H9 (cell line): ENCODE results near the gene CERS6. TPM values are rescaled to one million over a fixed set of nuclear protein-coding genes. Genes with fewer than 3 reads are reported as not detected.
A peak's percentile ranks its signal among the peaks of the same experiment; 100 is the strongest.

Experiments used
- DNase-seq: peaks from one replicate; pipeline ENCODE4 v3.0.0-alpha.2; 2017
- H2AFZ ChIP-seq: one replicate; pipeline ENCODE4 v1.6.1; 2013; ENCODE audit warnings: mild to moderate bottlenecking, low read length, control low read depth, moderate library complexity
- H2AK5ac ChIP-seq: 2 replicates; pipeline ENCODE4 v1.6.1; 2013; ENCODE audit warnings: low read length, control low read depth, mixed read lengths; ENCODE audit not compliant: insufficient read length
- H2BK120ac ChIP-seq: one replicate; pipeline ENCODE4 v1.6.1; 2013; ENCODE audit warnings: low read depth, mild to moderate bottlenecking, low read length, control low read depth, inconsistent platforms; ENCODE audit not compliant: poor library complexity, severe bottlenecking
- H2BK12ac ChIP-seq: 2 replicates; pipeline ENCODE4 v1.6.1; 2013; ENCODE audit warnings: low read length, control low read depth, mixed read lengths, low read depth; ENCODE audit not compliant: insufficient read length
- H2BK15ac ChIP-seq: 2 replicates; pipeline ENCODE4 v1.6.1; 2013; ENCODE audit warnings: low read depth, low read length, control low read depth
- H2BK20ac ChIP-seq: one replicate; pipeline ENCODE4 v1.6.1; 2013; ENCODE audit warnings: low read depth, mild to moderate bottlenecking, low read length, control low read depth, inconsistent platforms; ENCODE audit not compliant: poor library complexity, severe bottlenecking
- H2BK5ac ChIP-seq: 2 replicates; pipeline ENCODE4 v1.6.1; 2013; ENCODE audit warnings: low read length, control low read depth, mixed read lengths; ENCODE audit not compliant: insufficient read length
- H3K14ac ChIP-seq: 2 replicates; pipeline ENCODE4 v1.6.1; 2013; ENCODE audit warnings: low read length, control low read depth; ENCODE audit not compliant: insufficient read depth
- H3K18ac ChIP-seq: 2 replicates; pipeline ENCODE4 v1.6.1; 2013; ENCODE audit warnings: low read depth, mild to moderate bottlenecking, mixed read lengths, low read length, control low read depth; ENCODE audit not compliant: insufficient read length
- H3K23ac ChIP-seq: 2 replicates; pipeline ENCODE4 v1.6.1; 2013; ENCODE audit warnings: low read length, control low read depth, mixed read lengths, low read depth; ENCODE audit not compliant: insufficient read length
- H3K23me2 ChIP-seq: 2 replicates; pipeline ENCODE4 v1.6.1; 2013; ENCODE audit warnings: low read depth, mild to moderate bottlenecking, mixed read lengths, low read length, control low read depth; ENCODE audit not compliant: insufficient read length, poor library complexity, severe bottlenecking
- H3K27ac ChIP-seq: 2 replicates; pipeline ENCODE4 v1.5.1; 2013; ENCODE audit warnings: low read length, control low read depth, mixed read lengths, low read depth; ENCODE audit not compliant: insufficient read length
- H3K27me3 ChIP-seq: 2 replicates; pipeline ENCODE4 v1.6.1; 2013; ENCODE audit warnings: low read length, control low read depth, inconsistent platforms; ENCODE audit not compliant: insufficient read depth
- H3K4ac ChIP-seq: 2 replicates; pipeline ENCODE4 v1.6.1; 2013; ENCODE audit warnings: low read depth, mild to moderate bottlenecking, control low read depth, inconsistent platforms, low read length, moderate library complexity
- H3K4me1 ChIP-seq: 2 replicates; pipeline ENCODE4 v1.6.1; 2013; ENCODE audit warnings: low read length, control low read depth, inconsistent platforms; ENCODE audit not compliant: insufficient read depth
- H3K4me2 ChIP-seq: 2 replicates; pipeline ENCODE4 v1.6.1; 2013; ENCODE audit warnings: low read length, control low read depth, mixed read lengths; ENCODE audit not compliant: insufficient read length, insufficient read depth
- H3K56ac ChIP-seq: 2 replicates; pipeline ENCODE4 v1.6.1; 2013; ENCODE audit warnings: low read depth, mild to moderate bottlenecking, mixed read lengths, low read length, control low read depth; ENCODE audit not compliant: insufficient read length
- H3K79me1 ChIP-seq: 2 replicates; pipeline ENCODE4 v1.6.1; 2013; ENCODE audit warnings: low read depth, mild to moderate bottlenecking, moderate library complexity, low read length, control low read depth, inconsistent platforms; ENCODE audit not compliant: insufficient read depth, poor library complexity, severe bottlenecking
- H3K79me2 ChIP-seq: 2 replicates; pipeline ENCODE4 v1.6.1; 2013; ENCODE audit warnings: low read length, control low read depth, inconsistent platforms; ENCODE audit not compliant: insufficient read depth
- H3K9ac ChIP-seq: 2 replicates; pipeline ENCODE4 v1.6.1; 2013; ENCODE audit warnings: low read length, control low read depth, mixed read lengths; ENCODE audit not compliant: insufficient read length; ENCODE audit errors: extremely low read depth
- H3K9me3 ChIP-seq: one replicate; pipeline ENCODE4 v1.6.1; 2013; ENCODE audit warnings: low read depth, low read length, inconsistent platforms; ENCODE audit not compliant: control insufficient read depth
- H3T11ph ChIP-seq: one replicate; pipeline ENCODE4 v1.6.1; 2013; ENCODE audit warnings: mild to moderate bottlenecking, low read length, control low read depth, inconsistent platforms
- H4K20me1 ChIP-seq: one replicate; pipeline ENCODE4 v1.6.1; 2013; ENCODE audit not compliant: control insufficient read depth, insufficient read length, insufficient read depth
- H4K5ac ChIP-seq: 2 replicates; pipeline ENCODE4 v1.6.1; 2013; ENCODE audit warnings: low read depth, mild to moderate bottlenecking, mixed read lengths, low read length, control low read depth; ENCODE audit not compliant: insufficient read length
- H4K8ac ChIP-seq: replicated peaks from 2 replicates; pipeline ENCODE4 v1.6.1; 2013; ENCODE audit warnings: low read length, control low read depth, mixed read lengths, low read depth; ENCODE audit not compliant: insufficient read length
- H4K91ac ChIP-seq: 2 replicates; pipeline ENCODE4 v1.6.1; 2013; ENCODE audit warnings: low read depth, mild to moderate bottlenecking, moderate library complexity, mixed read lengths, low read length, control low read depth; ENCODE audit not compliant: insufficient read length
- H3K27ac Mint-ChIP-seq, 3 experiments: 2 replicates in 2 of 3; 3 replicates in 1 of 3; pipeline ENCODE4 v1.8.0; 2020 to 2021; ENCODE audit warnings: mixed read lengths in 3 of 3, mild to moderate bottlenecking in 1 of 3, moderate library complexity in 1 of 3
- H3K27me3 Mint-ChIP-seq: 2 replicates; pipeline ENCODE4 v1.8.0; 2021; ENCODE audit warnings: low read depth, mild to moderate bottlenecking, moderate library complexity, mixed read lengths
- H3K36me3 Mint-ChIP-seq, 3 experiments: 2 replicates in 2 of 3; 3 replicates in 1 of 3; pipeline ENCODE4 v1.8.0; 2020 to 2021; ENCODE audit warnings: low read depth in 3 of 3, mixed read lengths in 3 of 3; ENCODE audit not compliant: insufficient read depth in 1 of 3
- H3K4me1 Mint-ChIP-seq, 2 experiments: 2 replicates each; pipeline ENCODE4 v1.8.0; 2020; ENCODE audit warnings: mixed read lengths in 2 of 2
- H3K4me3 Mint-ChIP-seq, 2 experiments: 2 replicates in 1 of 2; 3 replicates in 1 of 2; pipeline ENCODE4 v1.8.0; 2020 to 2021; ENCODE audit warnings: mild to moderate bottlenecking in 2 of 2, mixed read lengths in 2 of 2, moderate library complexity in 1 of 2
- H3K9me3 Mint-ChIP-seq, 2 experiments: 2 replicates in 1 of 2; 3 replicates in 1 of 2; pipeline ENCODE4 v1.8.0; 2020; ENCODE audit warnings: mild to moderate bottlenecking in 2 of 2, mixed read lengths in 2 of 2, moderate library complexity in 1 of 2
- WGBS: extraction: QIAGEN DNeasy Blood & Tissue Kit; methylation state at CpG from one replicate; pipeline ENCODE4 v1.1.7; 2013; ENCODE audit warnings: missing lambda C conversion rate, low lambda C conversion rate, mixed read lengths; ENCODE audit not compliant: insufficient read length; ENCODE audit errors: extremely low coverage; 5-methylcytosine and 5-hydroxymethylcytosine counted together
- total RNA-seq: library from RNA; stranded (reverse); gene quantifications from 2 replicates; pipeline ENCODE4 v1.2.1, GENCODE V29; 2021
- TF ChIP-seq, protein P1 (sequence below): fragments of 200-600 bp; sonication (generic); conservative IDR thresholded peaks from 3 replicates; pipeline ENCODE4 v1.8.0; 2021; ENCODE audit warnings: antibody characterized with exemption, mild to moderate bottlenecking

The CERS6 gene
- total RNA-seq, 1 experiment from 2014 or later: 17.7 TPM

DNA sequence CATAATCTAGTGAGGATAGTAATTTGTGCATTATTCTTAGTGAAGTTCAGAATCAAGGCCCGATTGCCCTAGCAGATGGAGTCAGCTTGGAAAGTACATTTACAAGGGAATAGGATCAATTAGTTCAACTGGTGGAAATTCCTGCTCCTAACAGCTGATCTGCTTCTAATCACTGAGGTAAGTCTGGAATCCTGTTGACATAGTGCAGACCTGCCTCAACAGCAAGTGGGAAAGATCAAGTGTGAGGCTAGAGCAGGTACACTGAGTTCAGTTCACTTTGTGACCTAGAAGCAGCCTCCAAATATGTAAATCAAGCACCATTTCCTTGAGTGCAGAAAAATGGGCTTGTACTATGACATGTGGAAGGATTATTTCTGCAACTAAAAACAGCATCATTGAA lies 235.1 kb downstream of the CERS6 start:
- H3K56ac ChIP-seq: no peak overlapping the region
- no peak overlapping the region for H3K4ac ChIP-seq
- Mint-ChIP-seq H3K27ac (peak overlapping the region in 1 of 3 experiments; percentile 29; a peak in 1 of 7 replicates), H3K4me3 (no peak overlapping the region), H3K27me3 (no peaks in the 10 kb centered on the region), H3K4me1 (peaks cover 3 to 5% of the 10 kb centered on the region in 2 experiments; a peak in 2 of 4 replicates), H3K9me3 (no peaks in the 10 kb centered on the region), H3K36me3 (peaks cover 0 to 6% (median under 1%) of the 10 kb centered on the region in 3 experiments; a peak in 3 of 7 replicates)
- H3K27me3 ChIP-seq: no peaks in the 10 kb centered on the region
- H3K9ac ChIP-seq: no peak overlapping the region
- H3K14ac ChIP-seq: no peak overlapping the region
- H2BK15ac ChIP-seq: no peak overlapping the region
- no peak overlapping the region for H2BK12ac ChIP-seq
- no peaks in the 10 kb centered on the region for H3K79me2 ChIP-seq
- no peak overlapping the region for H3K27ac ChIP-seq
- H3K4me2 ChIP-seq: no peak overlapping the region
- H3K79me1 ChIP-seq: no peaks in the 10 kb centered on the region
- H4K20me1 ChIP-seq: no peaks in the 10 kb centered on the region
- no CpG with 5 or more reads among the region's 1 CpG for WGBS
- H3K23me2 ChIP-seq: no peaks in the 10 kb centered on the region
- no peak overlapping the region for H4K8ac ChIP-seq
- H3T11ph ChIP-seq: no peak overlapping the region
- TF ChIP-seq, protein P1, sequence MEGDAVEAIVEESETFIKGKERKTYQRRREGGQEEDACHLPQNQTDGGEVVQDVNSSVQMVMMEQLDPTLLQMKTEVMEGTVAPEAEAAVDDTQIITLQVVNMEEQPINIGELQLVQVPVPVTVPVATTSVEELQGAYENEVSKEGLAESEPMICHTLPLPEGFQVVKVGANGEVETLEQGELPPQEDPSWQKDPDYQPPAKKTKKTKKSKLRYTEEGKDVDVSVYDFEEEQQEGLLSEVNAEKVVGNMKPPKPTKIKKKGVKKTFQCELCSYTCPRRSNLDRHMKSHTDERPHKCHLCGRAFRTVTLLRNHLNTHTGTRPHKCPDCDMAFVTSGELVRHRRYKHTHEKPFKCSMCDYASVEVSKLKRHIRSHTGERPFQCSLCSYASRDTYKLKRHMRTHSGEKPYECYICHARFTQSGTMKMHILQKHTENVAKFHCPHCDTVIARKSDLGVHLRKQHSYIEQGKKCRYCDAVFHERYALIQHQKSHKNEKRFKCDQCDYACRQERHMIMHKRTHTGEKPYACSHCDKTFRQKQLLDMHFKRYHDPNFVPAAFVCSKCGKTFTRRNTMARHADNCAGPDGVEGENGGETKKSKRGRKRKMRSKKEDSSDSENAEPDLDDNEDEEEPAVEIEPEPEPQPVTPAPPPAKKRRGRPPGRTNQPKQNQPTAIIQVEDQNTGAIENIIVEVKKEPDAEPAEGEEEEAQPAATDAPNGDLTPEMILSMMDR: no peak
- H3K18ac ChIP-seq: no peak overlapping the region
- DNase-seq: no peak
- H3K23ac ChIP-seq: no peak overlapping the region
- no peaks in the 10 kb centered on the region for H3K4me1 ChIP-seq
- no peak overlapping the region for H2AFZ ChIP-seq
- H4K91ac ChIP-seq: no peak overlapping the region
- no peak overlapping the region for H2BK5ac ChIP-seq
- H2BK120ac ChIP-seq: no peak overlapping the region
- H2BK20ac ChIP-seq: no peak overlapping the region
- no peaks in the 10 kb centered on the region for H3K9me3 ChIP-seq
- no peak overlapping the region for H4K5ac ChIP-seq
- no peak overlapping the region for H2AK5ac ChIP-seq
